ENCODE results near the gene KCNK7. TPM values are rescaled to one million over a fixed set of nuclear protein-coding genes. Genes with fewer than 3 reads are reported as not detected.

KCNK7 gene
- total and polyA plus RNA-seq, 2 experiments from 2014 or later = not detected

DNA sequence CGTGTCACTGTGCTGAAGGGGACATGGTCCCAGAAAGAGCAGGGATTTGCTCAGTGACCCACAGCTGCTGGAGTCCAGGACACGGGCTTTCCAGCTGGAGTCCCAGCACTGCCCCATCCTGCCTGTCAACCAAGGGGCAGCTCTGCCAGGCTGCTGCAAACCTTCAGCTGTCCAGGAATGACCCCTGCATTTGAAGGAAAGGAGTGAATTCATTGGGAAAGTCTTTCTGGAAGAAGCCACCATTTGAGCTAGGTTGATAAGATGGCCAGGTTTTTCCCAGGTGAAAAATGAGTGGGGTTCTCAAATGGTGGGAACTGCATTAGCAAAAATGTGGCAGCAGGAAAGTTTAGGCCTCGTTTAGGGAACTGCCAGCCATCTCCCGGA is 9.4 kb downstream of the KCNK7 start:
- H3K9ac ChIP-seq = no peak overlapping the region
- no peak overlapping the region for H2AFZ ChIP-seq
- no peaks in the 10 kb centered on the region for H3K9me3 ChIP-seq (ENCODE audit: low read depth)
- no peak overlapping the region for H3K4me3 ChIP-seq
- H3K9me2 ChIP-seq (ENCODE audit: insufficient read depth) = no peaks in the 10 kb centered on the region
- in situ Hi-C loops (cut with MboI) = no loop called here
- peaks cover 5% of the 10 kb centered on the region; the same call in 1 of the 2 replicates for H3F3A ChIP-seq (ENCODE audit: insufficient read depth)
- no peak for TF ChIP-seq EZH2 (IDR thresholded peaks at IDR 0.05; ENCODE audit: insufficient read depth, poor library complexity, severe bottlenecking)
- TF ChIP-seq EZH2phosphoT487 (IDR thresholded peaks at IDR 0.05; ENCODE audit: insufficient read depth, low read depth) = no peak
- H4K20me1 ChIP-seq (ENCODE audit: insufficient read depth) = no peaks in the 10 kb centered on the region
- H3K4me2 ChIP-seq (ENCODE audit: unreplicated experiment) = no peak overlapping the region
- 90 to 92% methylated on average over 4 of the region's 4 CpGs for WGBS, 2 experiments (ENCODE audit: low coverage in 1 of 2, low lambda C conversion rate in 2 of 2, missing lambda C conversion rate in 2 of 2)
- H3K27ac ChIP-seq = no peak overlapping the region
- no peaks in the 10 kb centered on the region for H3K4me1 ChIP-seq (ENCODE audit: insufficient read depth)
- H3K36me3 ChIP-seq (ENCODE audit: low read depth) = peaks cover 12% of the 10 kb centered on the region; the same call in 1 of the 2 replicates
- H3K27me3 ChIP-seq (replicated peaks; ENCODE audit: insufficient read depth) = no peaks in the 10 kb centered on the region
- no peak for DNase-seq
- H3K79me2 ChIP-seq (ENCODE audit: insufficient read depth) = no peaks in the 10 kb centered on the region

DNA sequence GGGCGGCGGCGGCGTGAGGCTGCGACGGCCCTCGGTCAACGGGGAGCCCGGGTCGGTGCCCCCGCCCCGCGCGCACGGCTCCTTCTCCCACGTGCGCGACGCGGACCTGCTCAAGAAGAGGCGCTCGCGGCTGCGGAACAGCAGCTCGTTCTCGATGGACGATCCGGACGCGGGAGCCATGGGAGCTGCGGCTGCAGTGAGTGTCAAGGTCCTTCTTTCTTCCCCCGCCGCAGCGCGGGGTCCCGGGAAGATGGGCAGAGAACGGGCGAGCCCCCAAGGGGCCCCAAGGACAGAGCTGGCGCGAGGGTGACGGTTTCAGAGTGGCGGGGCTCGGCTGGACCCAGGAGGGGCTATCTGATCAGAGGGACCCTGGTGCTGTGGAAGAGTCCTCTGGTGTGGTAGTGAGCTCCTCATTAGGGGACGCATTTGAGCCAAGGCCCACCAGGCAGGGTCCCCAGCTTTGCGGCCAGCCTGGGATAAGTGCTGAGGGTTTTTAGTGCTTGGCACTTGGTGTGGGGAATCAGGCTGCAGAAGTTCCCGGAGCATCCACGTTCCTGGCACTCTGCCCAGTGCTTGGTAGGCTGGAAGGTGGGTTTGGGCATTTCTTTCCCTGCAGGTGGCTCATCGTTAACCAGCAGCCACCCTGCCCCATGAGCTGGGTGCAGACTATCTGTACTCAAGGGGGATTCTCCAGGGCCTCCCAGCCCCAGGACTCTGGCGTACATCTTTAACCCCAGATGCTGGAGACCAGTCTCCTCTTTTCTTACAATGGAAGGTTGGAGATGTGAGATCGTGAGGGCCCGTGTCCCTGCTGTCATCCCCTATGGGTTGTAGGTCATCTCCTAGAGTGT is 10.0 kb downstream of the KCNK7 start:
- TF ChIP-seq EZH2phosphoT487 (IDR thresholded peaks at IDR 0.05; ENCODE audit: insufficient read depth, low read depth) = no peak
- TF ChIP-seq EZH2 (IDR thresholded peaks at IDR 0.05; ENCODE audit: insufficient read depth, poor library complexity, severe bottlenecking) = no peak
- no peak overlapping the region for H3K9ac ChIP-seq
- H4K20me1 ChIP-seq (ENCODE audit: insufficient read depth) = no peaks in the 10 kb centered on the region
- in situ Hi-C loops (cut with MboI) = no loop called here
- no peak overlapping the region for H2AFZ ChIP-seq
- no peak overlapping the region for H3K27ac ChIP-seq
- WGBS, 2 experiments (ENCODE audit: low coverage in 1 of 2, low lambda C conversion rate in 2 of 2, missing lambda C conversion rate in 2 of 2) = 85 to 88% methylated on average over 20 to 51 of the region's 51 CpGs
- H3K4me3 ChIP-seq = no peak overlapping the region
- H3K27me3 ChIP-seq (replicated peaks; ENCODE audit: insufficient read depth) = no peaks in the 10 kb centered on the region
- DNase-seq = no peak
- H3F3A ChIP-seq (ENCODE audit: insufficient read depth) = peaks cover 2% of the 10 kb centered on the region; the same call in 1 of the 2 replicates
- peaks cover 10% of the 10 kb centered on the region; the same call in 1 of the 2 replicates for H3K36me3 ChIP-seq (ENCODE audit: low read depth)
- no peaks in the 10 kb centered on the region for H3K79me2 ChIP-seq (ENCODE audit: insufficient read depth)
- no peaks in the 10 kb centered on the region for H3K9me2 ChIP-seq (ENCODE audit: insufficient read depth)
- H3K4me1 ChIP-seq (ENCODE audit: insufficient read depth) = no peaks in the 10 kb centered on the region
- H3K4me2 ChIP-seq (ENCODE audit: unreplicated experiment) = no peak overlapping the region
- H3K9me3 ChIP-seq (ENCODE audit: low read depth) = no peaks in the 10 kb centered on the region

DNA sequence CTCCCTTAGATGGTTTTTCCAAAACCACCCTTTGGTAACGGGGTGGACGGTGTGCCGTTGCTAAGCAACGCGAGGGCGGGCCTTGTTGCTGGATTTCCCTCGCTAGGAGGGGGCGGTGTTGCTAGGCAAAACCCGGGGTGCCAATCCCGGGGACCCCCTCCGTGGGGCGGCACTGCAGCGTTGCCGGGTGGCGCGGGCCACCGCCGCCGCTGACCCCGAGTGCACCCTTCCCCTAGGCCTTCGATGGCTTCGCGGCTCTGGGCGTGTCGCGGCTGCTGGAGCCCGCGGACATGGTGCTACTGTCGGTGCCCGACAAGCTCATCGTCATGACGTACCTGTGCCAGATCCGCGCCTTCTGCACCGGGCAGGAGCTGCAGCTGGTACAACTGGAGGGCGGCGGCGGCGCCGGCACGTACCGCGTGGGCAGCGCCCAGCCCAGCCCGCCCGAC is 10.9 kb downstream of the KCNK7 start:
- Histone ChIP-seq H3K9ac (no peak overlapping the region), H3K9me3 (ENCODE audit: low read depth) (no peaks in the 10 kb centered on the region), H3K79me2 (ENCODE audit: insufficient read depth) (no peaks in the 10 kb centered on the region), H3K27ac (no peak overlapping the region), H3K27me3 (replicated peaks; ENCODE audit: insufficient read depth) (no peaks in the 10 kb centered on the region), H3F3A (ENCODE audit: insufficient read depth) (no peaks in the 10 kb centered on the region), H2AFZ (no peak overlapping the region), H3K4me1 (ENCODE audit: insufficient read depth) (no peaks in the 10 kb centered on the region), H3K9me2 (ENCODE audit: insufficient read depth) (no peaks in the 10 kb centered on the region), H4K20me1 (ENCODE audit: insufficient read depth) (no peaks in the 10 kb centered on the region), H3K4me3 (no peak overlapping the region), H3K36me3 (ENCODE audit: low read depth) (peaks cover 6% of the 10 kb centered on the region; the same call in 1 of the 2 replicates), H3K4me2 (ENCODE audit: unreplicated experiment) (no peak overlapping the region)
- in situ Hi-C loops (cut with MboI) = no loop called here
- DNase-seq = no peak
- WGBS, 2 experiments (ENCODE audit: low coverage in 1 of 2, low lambda C conversion rate in 2 of 2, missing lambda C conversion rate in 2 of 2) = 87 to 89% methylated on average over 26 to 46 of the region's 46 CpGs
- no peak for TF ChIP-seq EZH2 (IDR thresholded peaks at IDR 0.05; ENCODE audit: insufficient read depth, poor library complexity, severe bottlenecking)
- TF ChIP-seq EZH2phosphoT487 (IDR thresholded peaks at IDR 0.05; ENCODE audit: insufficient read depth, low read depth) = no peak

DNA sequence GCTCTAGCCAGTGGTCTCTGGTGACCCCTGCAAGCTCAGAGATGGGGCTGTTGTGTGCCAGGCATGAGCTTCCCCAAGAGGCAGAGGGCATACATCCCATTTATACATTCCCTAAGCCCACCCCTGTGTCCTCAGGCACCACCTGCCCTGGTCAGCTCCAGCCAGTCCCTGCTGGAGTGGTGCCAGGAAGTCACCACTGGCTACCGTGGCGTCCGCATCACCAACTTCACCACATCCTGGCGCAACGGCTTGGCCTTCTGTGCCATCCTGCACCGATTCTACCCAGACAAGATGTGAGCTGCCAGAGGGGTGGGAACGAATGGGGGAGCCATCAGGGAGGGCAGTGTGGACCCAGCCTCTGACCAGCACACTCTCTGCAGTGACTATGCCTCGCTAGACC is 11.5 kb downstream of the KCNK7 start:
- no peak for TF ChIP-seq EZH2 (IDR thresholded peaks at IDR 0.05; ENCODE audit: insufficient read depth, poor library complexity, severe bottlenecking)
- no peak for TF ChIP-seq EZH2phosphoT487 (IDR thresholded peaks at IDR 0.05; ENCODE audit: insufficient read depth, low read depth)
- in situ Hi-C loops (cut with MboI) = no loop called here
- H3K9me2 ChIP-seq (ENCODE audit: insufficient read depth) = no peaks in the 10 kb centered on the region
- WGBS, 2 experiments (ENCODE audit: low coverage in 1 of 2, low lambda C conversion rate in 2 of 2, missing lambda C conversion rate in 2 of 2) = 82 to 88% methylated on average over 8 of the region's 8 CpGs
- H3K79me2 ChIP-seq (ENCODE audit: insufficient read depth) = 0 out of 2 replicates have a peak, but pooled peaks cover 2% of the 10 kb centered on the region
- no peak overlapping the region for H3K4me3 ChIP-seq
- no peaks in the 10 kb centered on the region for H3K27me3 ChIP-seq (replicated peaks; ENCODE audit: insufficient read depth)
- no peaks in the 10 kb centered on the region for H3K9me3 ChIP-seq (ENCODE audit: low read depth)
- no peak overlapping the region for H3K27ac ChIP-seq
- no peak overlapping the region for H3K9ac ChIP-seq
- DNase-seq = no peak
- no peaks in the 10 kb centered on the region for H3F3A ChIP-seq (ENCODE audit: insufficient read depth)
- H2AFZ ChIP-seq = no peak overlapping the region
- peaks cover 6% of the 10 kb centered on the region; the same call in 1 of the 2 replicates for H3K36me3 ChIP-seq (ENCODE audit: low read depth)
- H3K4me2 ChIP-seq (ENCODE audit: unreplicated experiment) = no peak overlapping the region
- H4K20me1 ChIP-seq (ENCODE audit: insufficient read depth) = no peaks in the 10 kb centered on the region
- H3K4me1 ChIP-seq (ENCODE audit: insufficient read depth) = no peaks in the 10 kb centered on the region

Data from GM23248 (cell line).